Measurements from ENCODE around the gene TBC1D5. TPM values are rescaled to one million over a fixed set of nuclear protein-coding genes. Genes with fewer than 3 reads are reported as not detected.

TBC1D5 gene
- total RNA-seq, 1 experiment from 2014 or later, result 36.4 TPM

- no peaks in the 10 kb centered on the region for H3K27me3 ChIP-seq (replicated peaks; ENCODE audit: control insufficient read depth, insufficient read depth, low read length)
- intact Hi-C loops (cut with micrococcal nuclease; ENCODE audit: unreplicated experiment), result no loop called here
- H3K27me3 Mint-ChIP-seq (ENCODE audit: insufficient read depth, unreplicated experiment), result no peaks in the 10 kb centered on the region
Measured at GRCh38 chr3:17302774-17303173, 439.7 kb downstream of the TBC1D5 start.

DNA sequence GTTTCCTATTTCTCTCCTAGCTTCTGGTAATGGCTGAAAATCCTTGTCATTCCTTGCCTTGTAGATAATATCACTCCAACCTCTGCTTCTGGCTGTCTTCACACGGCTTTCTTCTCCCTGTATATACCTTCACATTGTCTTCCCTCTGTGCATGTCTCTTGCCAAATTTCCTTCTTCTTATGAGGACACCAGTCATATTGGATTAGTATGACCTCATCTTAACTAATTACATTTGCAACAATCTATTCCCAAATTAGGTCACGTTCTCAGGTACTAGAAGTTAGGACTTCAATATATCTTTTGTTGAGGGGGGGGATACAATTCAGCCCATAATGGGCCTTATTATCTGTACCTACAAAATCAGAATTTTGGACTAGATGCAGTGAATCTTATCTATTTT, 440.3 kb downstream of the TBC1D5 start:
- ChIA-PET POLR2A (no interaction called here), CTCF (no interaction called here)
- no peak for DNase-seq
- no peak overlapping the region for H3K27ac Mint-ChIP-seq (ENCODE audit: unreplicated experiment)
- TF ChIP-seq, protein P1, sequence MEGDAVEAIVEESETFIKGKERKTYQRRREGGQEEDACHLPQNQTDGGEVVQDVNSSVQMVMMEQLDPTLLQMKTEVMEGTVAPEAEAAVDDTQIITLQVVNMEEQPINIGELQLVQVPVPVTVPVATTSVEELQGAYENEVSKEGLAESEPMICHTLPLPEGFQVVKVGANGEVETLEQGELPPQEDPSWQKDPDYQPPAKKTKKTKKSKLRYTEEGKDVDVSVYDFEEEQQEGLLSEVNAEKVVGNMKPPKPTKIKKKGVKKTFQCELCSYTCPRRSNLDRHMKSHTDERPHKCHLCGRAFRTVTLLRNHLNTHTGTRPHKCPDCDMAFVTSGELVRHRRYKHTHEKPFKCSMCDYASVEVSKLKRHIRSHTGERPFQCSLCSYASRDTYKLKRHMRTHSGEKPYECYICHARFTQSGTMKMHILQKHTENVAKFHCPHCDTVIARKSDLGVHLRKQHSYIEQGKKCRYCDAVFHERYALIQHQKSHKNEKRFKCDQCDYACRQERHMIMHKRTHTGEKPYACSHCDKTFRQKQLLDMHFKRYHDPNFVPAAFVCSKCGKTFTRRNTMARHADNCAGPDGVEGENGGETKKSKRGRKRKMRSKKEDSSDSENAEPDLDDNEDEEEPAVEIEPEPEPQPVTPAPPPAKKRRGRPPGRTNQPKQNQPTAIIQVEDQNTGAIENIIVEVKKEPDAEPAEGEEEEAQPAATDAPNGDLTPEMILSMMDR (IDR thresholded peaks at IDR 0.05; ENCODE audit: insufficient read depth in 1 of 2, low read depth in 1 of 2, low read length in 1 of 2, severe bottlenecking in 1 of 2, unreplicated experiment in 1 of 2), result no peak
- H3K4me1 Mint-ChIP-seq (ENCODE audit: low read depth, unreplicated experiment), result no peaks in the 10 kb centered on the region
- no peaks in the 10 kb centered on the region for H3K27me3 Mint-ChIP-seq (ENCODE audit: insufficient read depth, unreplicated experiment)
- no peak overlapping the region for H3K4me3 Mint-ChIP-seq (ENCODE audit: unreplicated experiment)
- H3K4me1 ChIP-seq, result no peaks in the 10 kb centered on the region
- BruUV-seq (replicated peaks), result no TSS peak
- H3K36me3 Mint-ChIP-seq (ENCODE audit: insufficient read depth, unreplicated experiment), result no peaks in the 10 kb centered on the region
- no peaks in the 10 kb centered on the region for H3K9me3 Mint-ChIP-seq (ENCODE audit: unreplicated experiment)
- intact Hi-C loops (cut with micrococcal nuclease; ENCODE audit: unreplicated experiment), result no loop called here
- H3K4me3 ChIP-seq (ENCODE audit: low read depth, low read length), result no peak overlapping the region
- H3K36me3 ChIP-seq (ENCODE audit: control insufficient read depth, insufficient read depth, low read length), result no peaks in the 10 kb centered on the region
- H3K27me3 ChIP-seq (replicated peaks; ENCODE audit: control insufficient read depth, insufficient read depth, low read length), result no peaks in the 10 kb centered on the region
- H3K9me3 ChIP-seq, result no peaks in the 10 kb centered on the region

More at GRCh38 chr3:17302774-17303173, 439.7 kb downstream of the TBC1D5 start:
- no peak overlapping the region for H3K4me3 ChIP-seq (ENCODE audit: low read depth, low read length)
- H3K4me1 ChIP-seq, result no peaks in the 10 kb centered on the region
- ChIA-PET CTCF (no interaction called here), POLR2A (no interaction called here)
- Mint-ChIP-seq H3K4me1 (ENCODE audit: low read depth, unreplicated experiment) (no peaks in the 10 kb centered on the region), H3K27ac (ENCODE audit: unreplicated experiment) (no peak overlapping the region), H3K36me3 (ENCODE audit: insufficient read depth, unreplicated experiment) (no peaks in the 10 kb centered on the region), H3K9me3 (ENCODE audit: unreplicated experiment) (no peaks in the 10 kb centered on the region), H3K4me3 (ENCODE audit: unreplicated experiment) (no peak overlapping the region)
- TF ChIP-seq, protein P1 (IDR thresholded peaks at IDR 0.05; ENCODE audit: insufficient read depth in 1 of 2, low read depth in 1 of 2, low read length in 1 of 2, severe bottlenecking in 1 of 2, unreplicated experiment in 1 of 2), result no peak
- no peaks in the 10 kb centered on the region for H3K9me3 ChIP-seq
- no peak for DNase-seq
- BruUV-seq (replicated peaks), result no TSS peak
- no peaks in the 10 kb centered on the region for H3K36me3 ChIP-seq (ENCODE audit: control insufficient read depth, insufficient read depth, low read length)

GRCh38 chr3:17301271-17301670, 441.2 kb downstream of the TBC1D5 start:
- POLR2A ChIA-PET, result no interaction called here
- Histone ChIP-seq H3K36me3 (ENCODE audit: control insufficient read depth, insufficient read depth, low read length) (no peaks in the 10 kb centered on the region), H3K9me3 (no peaks in the 10 kb centered on the region), H3K27me3 (replicated peaks; ENCODE audit: control insufficient read depth, insufficient read depth, low read length) (no peaks in the 10 kb centered on the region), H3K4me3 (ENCODE audit: low read depth, low read length) (no peak overlapping the region), H3K4me1 (no peaks in the 10 kb centered on the region)
- H3K4me3 Mint-ChIP-seq (ENCODE audit: unreplicated experiment), result no peak overlapping the region
- H3K27ac Mint-ChIP-seq (ENCODE audit: unreplicated experiment), result no peak overlapping the region
- H3K9me3 Mint-ChIP-seq (ENCODE audit: unreplicated experiment), result no peaks in the 10 kb centered on the region
- CTCF ChIA-PET, result no interaction called here
- BruUV-seq (replicated peaks), result no TSS peak
- intact Hi-C loops (cut with micrococcal nuclease; ENCODE audit: unreplicated experiment), result no loop called here
- H3K36me3 Mint-ChIP-seq (ENCODE audit: insufficient read depth, unreplicated experiment), result no peaks in the 10 kb centered on the region
- H3K27me3 Mint-ChIP-seq (ENCODE audit: insufficient read depth, unreplicated experiment), result no peaks in the 10 kb centered on the region
- TF ChIP-seq, protein P1 (IDR thresholded peaks at IDR 0.05; ENCODE audit: insufficient read depth in 1 of 2, low read depth in 1 of 2, low read length in 1 of 2, severe bottlenecking in 1 of 2, unreplicated experiment in 1 of 2), result no peak
- no peaks in the 10 kb centered on the region for H3K4me1 Mint-ChIP-seq (ENCODE audit: low read depth, unreplicated experiment)
- DNase-seq, result no peak
